Neuron (in vitro differentiated cells): ENCODE measurements around the gene WIPF3.

Source experiments
- H2AFZ ChIP-seq: one replicate; pipeline ENCODE4 v1.6.1; 2013; ENCODE audit warnings: low read depth, mild to moderate bottlenecking, inconsistent platforms, low read length, moderate library complexity
- H3K27me3 ChIP-seq: one replicate; pipeline ENCODE4 v1.6.1; 2013; ENCODE audit warnings: low read length; ENCODE audit not compliant: insufficient read depth
- H3K36me3 ChIP-seq: one replicate; pipeline ENCODE4 v1.6.1; 2013; ENCODE audit warnings: low read length; ENCODE audit not compliant: insufficient read depth
- H3K4me1 ChIP-seq: one replicate; pipeline ENCODE4 v1.6.1; 2013; ENCODE audit warnings: low read length; ENCODE audit not compliant: insufficient read depth
- H3K4me3 ChIP-seq: 2 replicates; pipeline ENCODE4 v1.5.1; 2013; ENCODE audit warnings: mild to moderate bottlenecking, low read length, moderate library complexity
- H3K9me3 ChIP-seq: one replicate; pipeline ENCODE4 v1.6.1; 2013; ENCODE audit warnings: low read length

Gene WIPF3

DNA sequence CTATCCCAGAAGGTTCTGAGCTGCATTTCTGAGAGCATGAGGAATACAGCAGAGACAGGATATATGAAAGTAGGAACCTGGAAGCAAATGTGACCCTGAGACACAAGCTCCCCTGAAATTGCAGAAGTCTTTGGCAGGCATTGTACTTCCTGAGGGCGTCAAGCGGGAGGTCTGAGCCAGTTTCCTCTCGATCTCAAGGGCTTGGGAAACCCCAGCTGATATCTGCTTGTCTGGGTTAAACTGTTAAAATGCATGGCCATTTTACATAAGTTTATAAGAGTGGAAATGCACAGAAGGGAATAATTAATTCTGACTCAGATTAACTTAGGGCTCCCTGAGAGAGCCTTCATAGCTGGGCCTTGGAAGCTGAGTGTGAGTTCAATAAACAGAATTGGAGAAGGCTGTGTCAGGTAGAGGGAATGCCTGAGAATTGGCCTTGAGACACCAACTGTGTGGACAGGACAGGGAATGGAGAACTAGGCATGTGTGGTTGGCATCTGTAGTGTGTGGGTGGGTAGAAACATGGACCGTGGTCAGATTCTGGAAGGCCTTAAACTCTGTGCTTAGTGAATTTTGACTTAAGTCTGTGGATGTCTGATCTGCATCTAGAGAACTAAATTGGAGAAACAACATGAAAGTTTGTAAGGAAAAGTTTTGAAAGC is 53.3 kb downstream of the WIPF3 start:
- H3K9me3 ChIP-seq = no peaks in the 10 kb centered on the region
- H3K27me3 ChIP-seq = peaks cover 5% of the 10 kb centered on the region
- H3K4me1 ChIP-seq = no peaks in the 10 kb centered on the region
- no peaks in the 10 kb centered on the region for H3K36me3 ChIP-seq
- no peak overlapping the region for H3K4me3 ChIP-seq
- no peak overlapping the region for H2AFZ ChIP-seq

DNA sequence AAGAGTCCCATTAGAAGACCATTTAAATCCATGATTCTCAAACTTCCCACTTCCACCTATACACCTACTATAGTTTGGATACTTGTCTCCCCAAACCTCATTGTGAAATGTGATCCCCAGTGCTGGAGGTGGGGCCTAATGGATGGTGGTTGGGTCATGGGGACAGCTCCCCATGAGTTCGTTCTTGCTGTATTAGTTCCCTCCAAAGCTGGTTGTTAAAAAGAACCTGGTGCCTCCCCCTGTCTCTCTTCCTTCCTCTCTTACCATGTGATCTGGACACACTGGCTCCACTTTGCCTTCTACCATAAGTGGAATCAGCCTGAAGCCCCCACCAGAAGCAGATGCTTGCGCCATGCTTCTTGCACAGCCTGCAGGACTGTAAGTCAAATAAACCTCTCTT is 53.9 kb downstream of the WIPF3 start:
- H3K36me3 ChIP-seq = no peaks in the 10 kb centered on the region
- H3K4me3 ChIP-seq = no peak overlapping the region

DNA sequence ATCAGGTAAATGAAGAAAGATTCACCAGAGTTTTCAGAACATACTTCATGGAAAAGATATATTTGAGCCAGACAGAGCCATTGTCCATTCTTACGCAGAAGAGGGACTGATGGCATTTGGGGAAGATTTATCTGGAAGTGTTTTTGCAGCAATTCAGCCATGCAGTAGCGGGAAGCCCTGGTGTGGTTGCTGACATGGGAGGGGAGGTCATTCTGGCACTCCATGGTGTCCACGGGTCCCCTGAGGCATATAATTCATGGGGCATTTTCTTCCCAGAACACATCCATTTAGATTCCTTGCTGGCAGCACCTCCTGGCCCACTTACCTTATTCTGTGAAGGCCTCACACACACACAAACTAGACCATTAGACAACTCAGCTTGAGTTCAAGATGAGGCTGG is 55.6 kb downstream of the WIPF3 start:
- Histone ChIP-seq H3K27me3 (no peaks in the 10 kb centered on the region), H3K36me3 (no peaks in the 10 kb centered on the region), H2AFZ (no peak overlapping the region), H3K4me3 (no peak overlapping the region), H3K4me1 (no peaks in the 10 kb centered on the region), H3K9me3 (no peaks in the 10 kb centered on the region)

More for the DNA sequence above, 53.9 kb downstream of the WIPF3 start:
- Histone ChIP-seq H2AFZ (no peak overlapping the region), H3K9me3 (no peaks in the 10 kb centered on the region), H3K4me1 (no peaks in the 10 kb centered on the region), H3K27me3 (peaks cover 2% of the 10 kb centered on the region)

DNA sequence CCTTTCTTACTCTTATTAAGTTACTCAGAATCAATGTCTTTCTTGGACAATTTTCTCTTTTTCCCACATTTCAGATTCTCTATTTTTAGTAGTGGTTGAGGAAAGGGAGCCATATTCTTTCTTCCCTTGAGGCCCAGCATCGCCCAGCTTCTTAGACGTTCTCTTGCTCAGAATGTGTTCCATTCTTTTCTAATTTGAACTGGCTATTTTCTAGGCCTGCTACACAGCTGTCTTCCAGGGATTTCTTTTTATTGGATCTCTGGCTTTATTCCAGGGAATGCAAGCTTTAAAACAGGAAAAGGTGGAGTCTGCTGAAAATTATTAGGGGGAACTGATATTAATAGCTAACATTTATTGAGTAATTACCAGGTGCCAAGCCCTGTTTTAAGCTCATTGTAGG is 58.3 kb downstream of the WIPF3 start:
- Histone ChIP-seq H3K9me3 (no peaks in the 10 kb centered on the region), H3K4me3 (no peak overlapping the region), H3K27me3 (no peaks in the 10 kb centered on the region), H3K4me1 (no peaks in the 10 kb centered on the region), H3K36me3 (no peaks in the 10 kb centered on the region), H2AFZ (no peak overlapping the region)

DNA sequence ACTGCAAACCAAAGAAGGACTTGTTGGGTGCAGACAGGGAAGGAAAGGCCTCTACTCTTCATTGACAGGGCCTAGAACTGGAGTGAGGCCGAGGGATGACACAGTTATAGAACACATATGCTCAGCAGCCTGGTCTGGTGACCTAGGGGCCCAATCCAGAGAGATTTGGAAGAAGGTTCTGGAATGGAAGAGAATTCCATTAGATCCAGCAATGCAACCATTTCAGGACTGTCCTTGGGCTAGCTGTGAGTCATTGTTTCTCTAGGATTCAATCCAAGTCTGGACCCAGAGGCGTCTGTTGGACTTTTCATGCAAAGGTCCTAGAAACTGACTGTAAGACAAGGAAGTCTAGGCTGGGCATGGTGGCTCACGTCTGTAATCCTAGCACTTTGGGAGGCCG is 59.2 kb downstream of the WIPF3 start:
- Histone ChIP-seq H3K36me3 (no peaks in the 10 kb centered on the region), H3K9me3 (no peaks in the 10 kb centered on the region), H3K4me1 (no peaks in the 10 kb centered on the region), H2AFZ (no peak overlapping the region), H3K27me3 (no peaks in the 10 kb centered on the region), H3K4me3 (no peak overlapping the region)

DNA sequence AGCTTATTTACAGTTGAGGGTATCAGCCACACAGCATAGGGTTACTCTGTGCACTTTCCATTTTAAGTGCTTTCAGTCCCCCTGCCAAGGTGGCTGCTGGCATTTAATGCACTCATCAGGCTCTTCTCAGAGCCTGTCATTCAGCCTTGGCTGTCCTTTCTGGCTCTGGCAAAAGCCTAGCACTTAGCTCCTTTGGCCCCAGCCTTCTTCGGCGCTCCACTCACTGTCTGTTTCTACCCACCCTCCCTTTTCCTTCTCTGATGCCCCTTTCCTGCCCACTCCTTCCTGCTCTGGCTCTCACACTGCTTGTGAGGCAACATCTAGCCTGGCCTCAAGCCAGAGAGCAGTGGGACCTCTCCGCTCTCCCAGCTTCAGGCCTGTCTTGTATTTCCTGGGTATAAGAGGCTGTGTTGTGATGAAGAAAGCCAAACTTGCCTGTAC is 60.2 kb downstream of the WIPF3 start:
- Histone ChIP-seq H3K4me1 (no peaks in the 10 kb centered on the region), H3K4me3 (no peak overlapping the region), H2AFZ (no peak overlapping the region), H3K9me3 (no peaks in the 10 kb centered on the region), H3K36me3 (no peaks in the 10 kb centered on the region), H3K27me3 (no peaks in the 10 kb centered on the region)

DNA sequence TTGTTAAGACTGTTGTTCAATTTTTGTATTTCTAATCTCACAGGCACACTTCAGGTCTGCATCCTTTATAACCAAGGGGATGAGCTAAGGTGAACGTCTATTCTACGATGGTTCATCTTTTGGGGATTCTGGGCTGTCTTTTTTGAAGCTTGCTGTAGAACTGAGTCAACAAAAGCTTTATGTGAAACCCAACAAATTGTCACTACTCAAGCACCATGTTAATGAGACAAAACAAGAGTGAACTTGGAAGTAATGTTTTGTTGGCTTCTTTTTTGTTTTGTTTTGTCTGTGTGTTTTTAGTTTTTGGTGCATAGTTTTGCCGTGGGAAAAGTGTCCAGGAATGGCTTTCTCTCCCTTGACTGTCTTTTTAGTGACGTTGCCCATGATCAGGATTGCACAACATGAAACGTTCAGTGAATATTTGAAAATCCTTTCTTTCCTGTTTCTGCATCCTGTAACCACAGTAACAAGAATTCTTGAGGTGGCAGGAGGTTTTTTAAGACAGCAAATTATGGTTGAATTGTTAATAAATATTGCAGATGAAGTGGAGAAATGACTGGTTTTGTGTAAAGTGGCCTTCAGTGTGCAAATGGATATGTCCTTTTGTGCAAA is 65.6 kb downstream of the WIPF3 start:
- Histone ChIP-seq H3K4me3 (no peak overlapping the region), H3K9me3 (no peaks in the 10 kb centered on the region), H3K27me3 (peaks cover 4% of the 10 kb centered on the region), H2AFZ (no peak overlapping the region), H3K36me3 (no peaks in the 10 kb centered on the region), H3K4me1 (peaks cover 4% of the 10 kb centered on the region)

DNA sequence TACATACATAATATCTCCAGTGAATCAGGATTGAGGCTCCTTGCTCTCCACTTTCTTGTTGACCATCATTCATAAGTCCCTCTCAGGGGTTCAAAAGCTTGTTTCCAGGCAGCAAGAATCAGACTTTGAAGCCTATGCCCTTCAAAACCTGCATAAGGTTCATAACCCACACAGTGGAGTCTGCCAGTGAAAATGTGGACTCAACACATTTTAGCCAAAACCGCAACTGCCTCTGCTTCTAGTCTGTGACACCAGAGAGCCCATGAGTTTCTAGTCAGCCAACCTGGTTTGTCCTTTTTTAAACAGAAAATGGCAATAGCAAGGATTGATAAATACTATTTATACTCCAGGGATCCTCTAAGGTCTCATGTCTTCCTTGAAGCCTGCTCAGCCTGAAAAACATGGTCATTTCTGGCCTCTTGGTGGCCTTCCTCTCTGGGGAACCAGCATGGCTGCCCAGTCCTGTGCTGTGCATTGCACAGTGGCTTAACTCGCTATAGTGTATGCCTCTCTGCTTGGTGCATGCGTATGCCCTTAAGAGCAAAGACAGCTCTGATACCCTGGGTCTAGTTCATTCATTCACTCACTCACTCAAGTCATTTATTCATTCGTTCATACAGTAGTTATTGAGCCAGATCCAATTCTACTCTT is 67.5 kb downstream of the WIPF3 start:
- no peak overlapping the region for H2AFZ ChIP-seq
- no peaks in the 10 kb centered on the region for H3K36me3 ChIP-seq
- no peak overlapping the region for H3K4me3 ChIP-seq
- peaks cover 4% of the 10 kb centered on the region for H3K27me3 ChIP-seq
- peaks cover 10% of the 10 kb centered on the region for H3K4me1 ChIP-seq
- H3K9me3 ChIP-seq = no peaks in the 10 kb centered on the region

DNA sequence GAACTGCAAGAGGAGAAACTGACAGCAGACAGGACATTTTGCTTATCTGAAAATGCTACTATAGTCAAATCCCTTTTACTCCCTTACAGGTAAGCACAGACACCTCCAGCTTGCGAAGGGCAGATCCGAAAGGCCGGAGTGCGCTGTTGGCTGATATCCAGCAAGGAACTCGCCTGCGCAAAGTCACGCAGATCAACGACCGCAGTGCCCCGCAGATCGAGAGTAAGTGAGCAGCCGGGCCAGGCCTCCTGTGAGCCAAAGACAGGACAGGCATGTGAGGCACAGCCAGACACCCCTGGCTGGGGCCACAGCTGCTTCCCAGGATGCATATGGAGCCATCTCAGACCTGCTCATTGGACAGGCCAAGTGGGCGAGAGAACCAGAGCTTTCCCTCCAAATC is 69.4 kb downstream of the WIPF3 start:
- H3K9me3 ChIP-seq = no peaks in the 10 kb centered on the region
- peaks cover 10% of the 10 kb centered on the region for H3K4me1 ChIP-seq
- no peaks in the 10 kb centered on the region for H3K36me3 ChIP-seq
- peaks cover 4% of the 10 kb centered on the region for H3K27me3 ChIP-seq
- no peak overlapping the region for H3K4me3 ChIP-seq
- H2AFZ ChIP-seq = no peak overlapping the region

DNA sequence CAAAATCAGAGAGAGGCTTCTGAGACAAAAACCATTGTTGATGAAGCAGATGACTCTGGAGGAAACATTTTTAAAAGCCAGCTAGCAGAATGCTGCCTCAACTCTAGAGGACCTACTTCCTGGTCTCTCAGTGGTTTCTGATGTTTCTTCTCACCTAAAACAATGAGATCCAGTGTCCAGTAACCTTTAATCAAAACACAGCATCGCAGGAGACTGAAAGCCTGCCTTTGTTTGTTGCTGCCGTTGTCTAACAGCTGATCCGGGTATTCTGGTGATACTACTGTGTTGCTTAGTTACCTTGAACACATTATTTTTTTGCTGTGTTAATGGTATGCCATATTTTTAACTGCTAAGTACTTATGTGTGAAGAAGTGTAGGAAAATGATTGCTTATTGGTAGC is 70.9 kb downstream of the WIPF3 start:
- peaks cover 15% of the 10 kb centered on the region for H3K4me1 ChIP-seq
- no peaks in the 10 kb centered on the region for H3K9me3 ChIP-seq
- no peak overlapping the region for H2AFZ ChIP-seq
- peaks cover 5% of the 10 kb centered on the region for H3K27me3 ChIP-seq
- H3K36me3 ChIP-seq = no peaks in the 10 kb centered on the region
- H3K4me3 ChIP-seq = no peak overlapping the region

DNA sequence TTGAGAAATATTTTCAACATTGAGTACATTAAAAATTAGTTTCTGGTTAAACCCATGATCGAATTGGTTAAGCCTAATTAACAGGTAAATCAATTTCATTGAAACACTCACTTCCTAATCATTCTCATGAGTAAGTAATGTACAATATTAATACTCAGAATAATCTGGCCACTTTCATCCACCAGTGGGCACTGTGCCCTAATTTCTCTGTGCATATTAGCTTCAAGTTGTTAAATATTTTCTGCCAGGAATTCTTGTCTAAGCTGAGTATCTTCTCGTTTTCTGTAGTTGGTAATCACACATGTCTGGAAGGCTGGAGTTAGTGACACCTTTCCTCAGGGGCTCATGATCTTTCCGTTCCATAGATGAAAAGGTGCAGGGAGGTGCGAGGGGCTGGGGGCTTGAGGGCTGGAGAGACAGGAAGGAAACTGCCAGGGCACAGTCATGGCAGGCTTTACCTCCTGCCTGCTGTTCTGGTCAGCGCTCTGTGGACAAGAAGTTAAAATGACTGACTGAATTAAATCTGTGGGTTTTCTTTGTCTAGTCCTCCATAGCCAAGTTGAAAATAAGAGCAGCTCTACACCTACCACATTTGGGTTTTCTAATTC is 71.9 kb downstream of the WIPF3 start:
- Histone ChIP-seq H3K4me1 (peaks cover 15% of the 10 kb centered on the region), H3K36me3 (no peaks in the 10 kb centered on the region)

DNA sequence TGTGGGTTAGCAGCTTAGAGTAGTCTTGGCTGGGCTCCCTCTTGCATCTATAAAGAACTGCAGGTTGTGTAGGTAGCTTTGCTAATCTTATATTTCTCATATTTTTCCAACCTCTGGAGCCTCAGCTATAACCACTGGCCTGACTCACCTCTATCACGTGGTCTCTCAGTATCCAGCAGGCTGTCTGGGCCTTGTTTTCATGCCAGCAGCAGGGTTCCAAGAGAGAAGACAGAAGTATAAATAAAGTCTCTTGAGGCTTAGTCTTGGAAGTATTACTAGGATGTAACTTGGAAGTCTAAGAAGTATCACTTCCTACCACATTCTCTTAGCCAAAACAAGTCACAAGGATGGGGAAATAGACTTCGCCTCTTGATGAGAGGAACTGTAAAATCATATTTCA is 73.3 kb downstream of the WIPF3 start:
- Histone ChIP-seq H3K9me3 (no peaks in the 10 kb centered on the region), H3K27me3 (peaks cover 12% of the 10 kb centered on the region), H2AFZ (no peak overlapping the region), H3K4me1 (peaks cover 15% of the 10 kb centered on the region), H3K36me3 (no peaks in the 10 kb centered on the region), H3K4me3 (no peak overlapping the region)

More for the DNA sequence above, 71.9 kb downstream of the WIPF3 start:
- no peaks in the 10 kb centered on the region for H3K9me3 ChIP-seq
- H2AFZ ChIP-seq = no peak overlapping the region
- H3K27me3 ChIP-seq = peaks cover 10% of the 10 kb centered on the region
- no peak overlapping the region for H3K4me3 ChIP-seq

DNA sequence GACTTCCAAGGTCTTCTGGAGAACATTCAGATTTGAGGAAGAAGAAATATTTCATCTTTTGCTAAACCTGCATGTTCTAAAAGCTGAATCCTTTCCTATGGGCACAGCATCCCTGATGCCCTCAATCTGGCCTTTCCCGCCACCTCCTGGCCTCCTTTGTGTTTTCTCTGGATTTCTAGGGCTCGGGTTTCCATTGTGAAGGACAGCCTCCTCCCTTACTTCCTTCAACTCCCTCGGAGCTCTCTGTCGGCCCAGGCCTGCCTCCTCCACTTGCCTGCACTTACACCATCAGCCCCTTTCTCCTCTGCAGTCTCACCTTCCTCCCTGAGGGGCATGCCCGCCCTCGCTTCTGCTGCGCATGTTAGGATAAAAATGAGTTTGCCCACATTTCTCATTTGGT is 75.4 kb downstream of the WIPF3 start:
- no peaks in the 10 kb centered on the region for H3K36me3 ChIP-seq
- H3K4me3 ChIP-seq = no peak overlapping the region
- peak overlapping the region; percentile 9 for H2AFZ ChIP-seq
- peaks cover 13% of the 10 kb centered on the region for H3K4me1 ChIP-seq
- H3K27me3 ChIP-seq = peaks cover 18% of the 10 kb centered on the region
- no peaks in the 10 kb centered on the region for H3K9me3 ChIP-seq
